ENCODE measurements around the gene PPIL4.

DNA sequence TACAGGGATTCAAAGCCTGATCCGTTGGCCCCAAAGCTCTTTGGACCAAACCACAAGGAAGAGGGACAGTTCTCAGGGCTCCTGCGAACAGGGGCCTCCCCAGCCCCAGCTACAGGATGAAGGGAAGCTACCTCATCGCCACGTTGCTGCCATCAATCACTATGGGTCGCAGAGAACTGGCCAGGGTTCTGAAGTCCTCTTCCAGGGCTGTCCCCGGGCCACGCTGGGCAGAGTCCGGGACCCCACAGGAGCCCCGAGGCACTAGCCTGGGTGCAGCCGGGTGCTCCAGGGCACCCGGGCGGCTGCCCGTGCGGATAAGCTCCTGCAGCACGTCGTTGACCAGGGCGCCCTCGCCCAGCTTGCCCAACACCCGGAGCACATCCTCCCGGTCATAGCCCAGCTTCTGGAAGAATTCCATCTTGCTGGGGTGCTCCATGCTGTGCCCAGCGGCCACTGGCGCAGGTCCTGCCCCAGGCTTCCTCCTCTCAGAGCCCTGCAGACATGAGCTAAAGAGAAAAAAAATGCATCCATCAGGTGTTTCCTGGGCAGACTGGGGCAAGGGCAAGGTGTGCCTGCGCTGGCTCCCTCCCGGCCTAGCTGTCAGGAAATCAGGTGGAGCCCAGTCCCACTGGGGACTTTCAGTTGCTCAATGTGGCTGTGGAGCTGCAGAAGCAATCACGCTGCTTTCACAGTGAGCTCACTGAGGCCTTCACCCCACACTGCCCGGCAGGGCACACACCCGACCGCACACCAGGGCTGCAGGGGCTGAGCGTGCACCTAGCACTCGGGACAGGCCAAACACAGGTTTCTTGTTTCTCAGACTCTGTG lies 71.5 kb downstream of the PPIL4 start:
- TF ChIP-seq EZH2phosphoT487 (IDR thresholded peaks at IDR 0.05; ENCODE audit: low read length) (no peak), EZH2 (optimal IDR thresholded peaks at IDR 0.05; ENCODE audit: low read depth, low read length) (no peak)
- TF ChIP-seq, protein P1, sequence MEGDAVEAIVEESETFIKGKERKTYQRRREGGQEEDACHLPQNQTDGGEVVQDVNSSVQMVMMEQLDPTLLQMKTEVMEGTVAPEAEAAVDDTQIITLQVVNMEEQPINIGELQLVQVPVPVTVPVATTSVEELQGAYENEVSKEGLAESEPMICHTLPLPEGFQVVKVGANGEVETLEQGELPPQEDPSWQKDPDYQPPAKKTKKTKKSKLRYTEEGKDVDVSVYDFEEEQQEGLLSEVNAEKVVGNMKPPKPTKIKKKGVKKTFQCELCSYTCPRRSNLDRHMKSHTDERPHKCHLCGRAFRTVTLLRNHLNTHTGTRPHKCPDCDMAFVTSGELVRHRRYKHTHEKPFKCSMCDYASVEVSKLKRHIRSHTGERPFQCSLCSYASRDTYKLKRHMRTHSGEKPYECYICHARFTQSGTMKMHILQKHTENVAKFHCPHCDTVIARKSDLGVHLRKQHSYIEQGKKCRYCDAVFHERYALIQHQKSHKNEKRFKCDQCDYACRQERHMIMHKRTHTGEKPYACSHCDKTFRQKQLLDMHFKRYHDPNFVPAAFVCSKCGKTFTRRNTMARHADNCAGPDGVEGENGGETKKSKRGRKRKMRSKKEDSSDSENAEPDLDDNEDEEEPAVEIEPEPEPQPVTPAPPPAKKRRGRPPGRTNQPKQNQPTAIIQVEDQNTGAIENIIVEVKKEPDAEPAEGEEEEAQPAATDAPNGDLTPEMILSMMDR (IDR thresholded peaks at IDR 0.05; ENCODE audit: low read length), result no peak

All from MM.1S (cell line).